ENCODE data around the gene CD300A.
A peak's percentile ranks its signal among the peaks of the same experiment; 100 is the strongest.
"Not testable (repeated sequence)": the region's sequence is repeated elsewhere in the genome, so short reads cannot be mapped to it uniquely, and the experiment has no call there.

CD300A gene

GRCh38 chr17:74502861-74503260, 36.4 kb downstream of the CD300A start:
- TF ChIP-seq CTCF (IDR thresholded peaks at IDR 0.05; ENCODE audit: control insufficient read depth, insufficient read depth, low read depth, low read length, missing control alignments): no peak

GRCh38 chr17:74503949-74504348, 37.5 kb downstream of the CD300A start:
- not testable (repeated sequence) for H3K4me3 ChIP-seq (ENCODE audit: control insufficient read depth, low read depth, low read length); DNase-seq (ENCODE audit: low read depth)

More at GRCh38 chr17:74502861-74503260, 36.4 kb downstream of the CD300A start:
- no peak overlapping the region for H3K4me3 ChIP-seq (ENCODE audit: control insufficient read depth, low read depth, low read length)
- DNase-seq (ENCODE audit: low read depth): no peak

GRCh38 chr17:74508156-74508555, 41.7 kb downstream of the CD300A start:
- TF ChIP-seq CTCF (IDR thresholded peaks at IDR 0.05; ENCODE audit: control insufficient read depth, insufficient read depth, low read depth, low read length, missing control alignments): no peak
- no peak for DNase-seq (ENCODE audit: low read depth)
- no peak overlapping the region for H3K4me3 ChIP-seq (ENCODE audit: control insufficient read depth, low read depth, low read length)

- H3K4me3 ChIP-seq (ENCODE audit: control insufficient read depth, low read depth, low read length): no peak overlapping the region
- no peak for DNase-seq (ENCODE audit: low read depth)
- no peak for TF ChIP-seq CTCF (IDR thresholded peaks at IDR 0.05; ENCODE audit: control insufficient read depth, insufficient read depth, low read depth, low read length, missing control alignments)
These were observed 45.6 kb downstream of the CD300A start for GRCh38 chr17:74512036-74512435.

- peak; percentile 55 for DNase-seq (ENCODE audit: low read depth)
- TF ChIP-seq CTCF (IDR thresholded peaks at IDR 0.05; ENCODE audit: control insufficient read depth, insufficient read depth, low read depth, low read length, missing control alignments): no peak
- no peak overlapping the region for H3K4me3 ChIP-seq (ENCODE audit: control insufficient read depth, low read depth, low read length)
These were observed 46.2 kb downstream of the CD300A start for GRCh38 chr17:74512624-74513091.

- H3K4me3 ChIP-seq (ENCODE audit: control insufficient read depth, low read depth, low read length): no peak overlapping the region
- no peak for TF ChIP-seq CTCF (IDR thresholded peaks at IDR 0.05; ENCODE audit: control insufficient read depth, insufficient read depth, low read depth, low read length, missing control alignments)
- no peak for DNase-seq (ENCODE audit: low read depth)
These were observed 47.7 kb downstream of the CD300A start for GRCh38 chr17:74513987-74514631.

GRCh38 chr17:74514632-74515334, 48.3 kb downstream of the CD300A start:
- no peak overlapping the region for H3K4me3 ChIP-seq (ENCODE audit: control insufficient read depth, low read depth, low read length)
- no peak for DNase-seq (ENCODE audit: low read depth)
- TF ChIP-seq CTCF (IDR thresholded peaks at IDR 0.05; ENCODE audit: control insufficient read depth, insufficient read depth, low read depth, low read length, missing control alignments): no peak

Measured in AG09309 (cell line).